Gastrocnemius medialis (tissue), 4 donors: ENCODE measurements around the gene MARCHF3.

Experiments
- POLR2A ChIP-seq, 2 donors: fragments of 450-650 bp; IDR thresholded peaks; one replicate each; pipeline ENCODE4 v1.6.1; 2017; ENCODE audit warnings: antibody characterized with exemption in 2 of 2, mild to moderate bottlenecking in 2 of 2, moderate library complexity in 2 of 2
- TF ChIP-seq, protein P1 (sequence below), 5 experiments: fragments of 450-650 bp in 3 of 5; fragments of 200-600 bp in 2 of 5; sonication (generic) in 2 of 5; IDR thresholded peaks in 4 of 5; conservative IDR thresholded peaks in 1 of 5; 1 replicate in 4 of 5; 2 replicates in 1 of 5; pipeline ENCODE4 v1.5.1; 2016 to 2019; ENCODE audit warnings: antibody characterized with exemption in 5 of 5, mild to moderate bottlenecking in 3 of 5, moderate library complexity in 3 of 5

DNA sequence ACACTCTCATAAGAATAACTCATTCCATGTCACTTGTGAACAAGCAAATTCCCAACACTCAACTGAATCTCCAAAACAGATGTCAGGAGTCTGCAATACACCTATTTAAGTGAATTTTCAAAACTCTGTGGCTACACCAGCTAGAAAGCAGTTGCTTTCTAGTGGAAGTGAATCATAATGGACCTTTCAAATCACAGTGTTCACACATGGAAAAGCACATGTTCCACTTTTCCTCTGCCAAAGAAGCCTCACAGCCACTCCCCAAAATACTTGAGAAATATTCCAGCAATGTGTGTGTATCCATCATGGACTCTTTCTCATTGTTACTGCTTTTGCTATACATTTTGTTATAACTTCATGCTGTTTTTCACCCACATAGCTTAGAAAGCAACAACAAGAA is 17.4 kb downstream of the MARCHF3 start:
- TF ChIP-seq, protein P1, sequence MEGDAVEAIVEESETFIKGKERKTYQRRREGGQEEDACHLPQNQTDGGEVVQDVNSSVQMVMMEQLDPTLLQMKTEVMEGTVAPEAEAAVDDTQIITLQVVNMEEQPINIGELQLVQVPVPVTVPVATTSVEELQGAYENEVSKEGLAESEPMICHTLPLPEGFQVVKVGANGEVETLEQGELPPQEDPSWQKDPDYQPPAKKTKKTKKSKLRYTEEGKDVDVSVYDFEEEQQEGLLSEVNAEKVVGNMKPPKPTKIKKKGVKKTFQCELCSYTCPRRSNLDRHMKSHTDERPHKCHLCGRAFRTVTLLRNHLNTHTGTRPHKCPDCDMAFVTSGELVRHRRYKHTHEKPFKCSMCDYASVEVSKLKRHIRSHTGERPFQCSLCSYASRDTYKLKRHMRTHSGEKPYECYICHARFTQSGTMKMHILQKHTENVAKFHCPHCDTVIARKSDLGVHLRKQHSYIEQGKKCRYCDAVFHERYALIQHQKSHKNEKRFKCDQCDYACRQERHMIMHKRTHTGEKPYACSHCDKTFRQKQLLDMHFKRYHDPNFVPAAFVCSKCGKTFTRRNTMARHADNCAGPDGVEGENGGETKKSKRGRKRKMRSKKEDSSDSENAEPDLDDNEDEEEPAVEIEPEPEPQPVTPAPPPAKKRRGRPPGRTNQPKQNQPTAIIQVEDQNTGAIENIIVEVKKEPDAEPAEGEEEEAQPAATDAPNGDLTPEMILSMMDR (IDR thresholded peaks at IDR 0.05 in 4 of 5, conservative IDR thresholded peaks at IDR 0.05 in 1 of 5): no peak
- TF ChIP-seq POLR2A (IDR thresholded peaks at IDR 0.05): no peak
